AG10803 (cell line): ENCODE data around the gene DOCK1.

Experiments
- DNase-seq: peaks from one replicate; pipeline ENCODE4 v3.0.0; 2010; ENCODE audit warnings: low read depth
- H3K4me3 ChIP-seq: 2 replicates; pipeline ENCODE4 v1.5.1; 2011; ENCODE audit warnings: mild to moderate bottlenecking, low read length, control low read depth
- CTCF ChIP-seq: conservative IDR thresholded peaks from 2 replicates; pipeline ENCODE4 v1.5.1; 2011; ENCODE audit warnings: mild to moderate bottlenecking, low read length, control low read depth, inconsistent platforms

Gene DOCK1

DNA sequence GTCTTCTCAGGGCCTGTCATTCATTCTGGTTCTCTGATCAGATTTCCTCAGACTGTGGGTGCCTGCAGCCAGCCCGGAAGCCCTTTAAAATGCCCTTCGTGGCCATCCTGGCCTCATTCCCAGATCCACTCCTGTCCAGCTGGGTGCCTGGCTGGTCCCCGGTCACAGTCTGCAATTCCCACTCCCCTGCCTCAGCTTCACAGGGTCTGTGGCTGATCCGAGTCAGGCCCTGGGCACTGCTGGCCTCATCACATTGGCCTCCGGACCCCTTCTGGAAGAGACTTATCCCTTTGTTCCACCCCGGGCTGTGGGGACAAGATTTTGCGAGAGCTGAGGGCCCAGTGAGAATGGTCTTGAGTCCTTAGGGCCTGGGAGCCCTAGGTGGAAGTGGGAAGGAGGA is 12.1 kb downstream of the DOCK1 start:
- TF ChIP-seq CTCF: no peak
- H3K4me3 ChIP-seq: no peak overlapping the region
- no peak for DNase-seq

- H3K4me3 ChIP-seq: no peak overlapping the region
- no peak for TF ChIP-seq CTCF
- DNase-seq: no peak
Observed at GRCh38 chr10:126917975-126918908, 13.0 kb downstream of the DOCK1 start.

- TF ChIP-seq CTCF: no peak
- H3K4me3 ChIP-seq: no peak overlapping the region
- no peak for DNase-seq
Observed at GRCh38 chr10:126919426-126919825, 14.2 kb downstream of the DOCK1 start.

DNA sequence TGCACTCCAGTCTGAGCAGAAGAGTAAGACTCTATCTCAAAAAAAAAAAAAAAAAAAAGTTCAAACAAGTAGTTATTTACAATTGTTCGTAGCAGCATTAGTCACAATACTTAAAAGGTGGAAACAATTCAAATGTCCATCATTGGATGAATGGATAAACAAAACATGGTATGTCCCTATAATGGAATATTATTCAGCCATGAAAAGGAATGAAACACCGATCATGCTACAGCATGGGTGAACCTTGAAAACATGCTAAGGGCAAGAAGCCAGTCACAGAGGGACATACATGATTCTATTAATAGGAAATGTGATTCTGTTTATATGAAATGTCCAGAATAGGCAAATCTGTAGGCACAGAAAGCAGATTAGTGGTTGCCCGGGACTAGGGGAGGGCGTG is 15.9 kb downstream of the DOCK1 start:
- no peak overlapping the region for H3K4me3 ChIP-seq
- no peak for DNase-seq
- no peak for TF ChIP-seq CTCF

DNA sequence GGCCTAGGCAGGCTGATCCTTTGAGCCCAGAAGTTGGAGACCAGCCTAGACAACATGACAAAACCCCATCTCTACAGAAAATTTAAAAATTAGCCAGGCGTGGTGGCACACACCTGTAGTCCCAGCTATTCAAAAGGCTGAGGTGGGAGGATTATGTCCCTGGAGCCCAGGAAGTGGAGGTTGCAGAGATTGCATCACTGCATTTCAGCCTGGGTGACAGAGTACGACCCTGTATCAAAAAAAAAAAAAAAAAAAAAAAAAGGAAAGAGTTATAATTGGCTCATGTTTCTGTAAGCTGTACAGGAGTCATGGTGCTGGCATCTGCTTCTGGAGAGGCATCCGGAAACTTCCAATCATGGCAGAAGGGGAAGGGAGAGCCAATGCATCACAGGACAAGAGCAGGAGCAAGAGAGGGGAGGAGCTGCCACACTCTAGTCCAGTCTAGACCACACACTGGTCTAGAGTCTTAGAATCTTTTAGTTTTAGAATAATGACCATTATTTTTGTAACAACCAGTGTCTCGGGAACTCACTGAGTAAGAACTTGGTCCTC is 16.8 kb downstream of the DOCK1 start:
- DNase-seq: peak; percentile 87
- no peak overlapping the region for H3K4me3 ChIP-seq
- no peak for TF ChIP-seq CTCF

GRCh38 chr10:126924180-126924914 is 19.1 kb downstream of the DOCK1 start:
- no peak overlapping the region for H3K4me3 ChIP-seq
- TF ChIP-seq CTCF: no peak
- no peak for DNase-seq
